Measurements from ENCODE around the gene FLYWCH1. TPM values are rescaled to one million over a fixed set of nuclear protein-coding genes. Genes with fewer than 3 reads are reported as not detected.

Gene FLYWCH1
- total RNA-seq, 1 experiment from 2014 or later: 9.1 TPM

- Histone ChIP-seq H3K27me3 (no peaks in the 10 kb centered on the region), H3K4me1 (no peaks in the 10 kb centered on the region), H3K9me3 (replicated peaks) (no peaks in the 10 kb centered on the region), H3K36me3 (no peaks in the 10 kb centered on the region), H3K27ac (peak overlapping the region; percentile 79), H3K4me3 (peak overlapping the region; percentile 82)
- peak; percentile 43 to 48 for DNase-seq
Measured at GRCh38 chr16:2883458-2883908, 28.2 kb upstream of the FLYWCH1 start.

DNA sequence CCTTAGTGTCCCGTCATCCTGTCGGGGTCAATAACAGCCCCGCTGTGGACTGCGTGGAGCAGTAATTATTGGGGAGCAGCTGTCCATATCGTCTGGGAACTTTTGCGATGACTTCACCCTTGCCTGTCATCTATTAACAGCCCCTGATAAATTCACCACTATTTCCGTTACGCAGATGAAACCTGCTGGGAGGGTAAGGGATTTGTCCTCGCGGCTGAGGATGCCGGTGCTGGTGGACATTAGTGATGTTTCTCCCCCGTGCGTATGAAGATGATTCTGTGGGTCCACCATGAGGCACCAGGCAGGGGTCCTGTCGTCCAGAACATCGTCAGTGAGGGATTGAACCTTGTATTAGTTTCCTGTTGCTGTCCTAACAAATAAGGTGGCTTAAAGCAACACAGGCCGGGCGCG lies 27.7 kb upstream of the FLYWCH1 start:
- H3K27ac ChIP-seq: peak overlapping the region; percentile 79
- no peaks in the 10 kb centered on the region for H3K36me3 ChIP-seq
- peak overlapping the region; percentile 82 for H3K4me3 ChIP-seq

DNA sequence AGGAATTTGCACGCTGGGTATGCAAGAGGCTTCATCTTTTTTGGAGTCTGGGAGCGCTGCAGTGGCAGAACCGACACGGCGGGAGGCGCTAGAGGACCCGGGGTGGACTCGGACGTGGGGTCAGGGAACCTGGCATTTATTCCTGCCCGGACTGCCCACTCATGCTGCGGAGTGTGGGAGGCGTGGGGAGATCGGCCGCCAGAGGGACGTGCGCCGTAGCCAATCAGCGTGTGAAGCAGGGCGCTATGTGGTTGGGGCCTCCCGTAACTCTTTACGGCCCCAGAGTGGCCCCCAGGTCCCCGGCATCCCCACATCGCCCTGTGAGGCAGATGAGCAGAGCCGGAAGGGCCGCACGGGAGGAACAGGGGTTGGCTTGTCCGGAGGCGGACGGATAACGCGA lies 17.5 kb upstream of the FLYWCH1 start:
- Histone ChIP-seq H3K4me3 (no peak overlapping the region), H3K27ac (no peak overlapping the region), H3K4me1 (peaks cover 14% of the 10 kb centered on the region; the same call in 1 of the 2 replicates), H3K36me3 (no peaks in the 10 kb centered on the region), H3K27me3 (no peaks in the 10 kb centered on the region), H3K9me3 (replicated peaks) (no peaks in the 10 kb centered on the region)
- no peak for DNase-seq

More for the DNA sequence above, 27.7 kb upstream of the FLYWCH1 start:
- Histone ChIP-seq H3K4me1 (no peaks in the 10 kb centered on the region), H3K27me3 (no peaks in the 10 kb centered on the region), H3K9me3 (replicated peaks) (no peaks in the 10 kb centered on the region)
- DNase-seq: peak; percentile 29 to 52

DNA sequence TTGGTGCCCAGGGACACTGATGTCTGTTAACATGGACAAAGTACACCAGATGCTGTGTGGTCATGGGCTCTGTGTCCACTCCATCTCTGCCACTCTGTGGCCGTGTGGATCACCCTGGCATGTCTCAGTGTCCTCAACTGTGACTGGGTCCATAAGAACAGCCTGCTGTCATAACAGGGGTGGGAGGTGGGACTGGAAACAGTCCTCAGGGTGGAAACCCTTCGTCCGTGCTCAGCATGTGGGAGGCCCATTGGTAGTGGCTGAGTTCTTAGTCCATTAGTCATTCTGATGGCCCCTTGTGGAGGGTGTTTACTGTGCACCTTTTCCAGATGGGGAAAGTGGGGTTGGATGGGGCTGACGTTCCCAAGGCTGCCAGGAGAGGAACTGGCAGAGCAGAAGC lies 15.9 kb upstream of the FLYWCH1 start:
- Histone ChIP-seq H3K4me3 (no peak overlapping the region), H3K27me3 (no peaks in the 10 kb centered on the region), H3K4me1 (peaks cover 11% of the 10 kb centered on the region; the same call in 1 of the 2 replicates), H3K36me3 (no peaks in the 10 kb centered on the region), H3K27ac (no peak overlapping the region), H3K9me3 (replicated peaks) (no peaks in the 10 kb centered on the region)
- DNase-seq: no peak

DNA sequence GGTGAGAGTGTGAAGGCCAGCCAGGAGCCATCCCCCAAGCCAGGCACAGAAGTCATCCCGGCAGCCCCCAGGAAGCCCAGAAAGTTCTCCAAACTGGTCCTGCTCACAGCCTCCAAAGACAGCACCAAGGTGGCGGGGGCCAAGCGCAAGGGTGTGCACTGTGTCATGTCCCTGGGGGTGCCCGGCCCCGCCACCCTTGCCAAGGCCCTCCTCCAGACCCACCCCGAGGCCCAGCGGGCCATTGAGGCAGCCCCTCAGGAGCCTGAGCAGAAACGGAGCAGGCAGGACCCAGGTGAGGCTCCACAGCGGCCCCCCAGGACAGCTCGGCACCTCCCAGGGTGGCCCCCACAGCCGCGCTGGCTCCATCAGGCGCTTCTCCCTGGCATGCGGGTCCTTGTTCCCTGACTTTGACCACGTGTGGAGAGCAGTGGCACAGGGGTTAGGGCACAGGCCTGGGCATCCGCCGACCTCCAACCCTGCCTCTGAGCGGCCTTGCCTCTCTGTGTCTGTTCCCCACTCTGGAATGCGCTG lies 15.2 kb upstream of the FLYWCH1 start:
- Histone ChIP-seq H3K27ac (no peak overlapping the region), H3K27me3 (no peaks in the 10 kb centered on the region), H3K4me1 (peaks cover 7% of the 10 kb centered on the region; the same call in 1 of the 2 replicates), H3K36me3 (no peaks in the 10 kb centered on the region), H3K9me3 (replicated peaks) (no peaks in the 10 kb centered on the region), H3K4me3 (no peak overlapping the region)
- DNase-seq: no peak

DNA sequence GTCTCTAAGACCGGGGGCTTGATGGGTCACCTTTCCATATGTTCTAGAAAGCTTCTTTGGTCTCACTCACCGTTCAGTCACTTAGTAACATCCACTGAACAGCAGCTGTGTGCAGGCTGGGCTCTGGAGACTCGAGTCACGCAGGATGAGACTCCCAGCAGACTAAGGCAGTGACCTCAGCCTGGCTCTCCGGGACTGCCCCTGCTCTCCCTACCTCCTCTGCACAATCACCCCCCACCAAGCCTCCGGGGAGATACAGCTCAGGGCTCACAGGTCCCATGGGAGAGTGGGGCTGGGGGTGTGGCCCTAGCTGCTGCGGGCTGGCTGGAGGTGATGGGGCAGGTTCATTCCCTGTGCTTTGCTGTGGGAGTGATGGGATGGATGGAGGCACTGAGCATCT lies 14.6 kb upstream of the FLYWCH1 start:
- no peak overlapping the region for H3K27ac ChIP-seq
- H3K36me3 ChIP-seq: no peaks in the 10 kb centered on the region
- DNase-seq: peak; percentile 26 to 30
- peaks cover 7% of the 10 kb centered on the region; the same call in 1 of the 2 replicates for H3K4me1 ChIP-seq
- H3K27me3 ChIP-seq: no peaks in the 10 kb centered on the region
- H3K9me3 ChIP-seq (replicated peaks): no peaks in the 10 kb centered on the region
- H3K4me3 ChIP-seq: no peak overlapping the region

DNA sequence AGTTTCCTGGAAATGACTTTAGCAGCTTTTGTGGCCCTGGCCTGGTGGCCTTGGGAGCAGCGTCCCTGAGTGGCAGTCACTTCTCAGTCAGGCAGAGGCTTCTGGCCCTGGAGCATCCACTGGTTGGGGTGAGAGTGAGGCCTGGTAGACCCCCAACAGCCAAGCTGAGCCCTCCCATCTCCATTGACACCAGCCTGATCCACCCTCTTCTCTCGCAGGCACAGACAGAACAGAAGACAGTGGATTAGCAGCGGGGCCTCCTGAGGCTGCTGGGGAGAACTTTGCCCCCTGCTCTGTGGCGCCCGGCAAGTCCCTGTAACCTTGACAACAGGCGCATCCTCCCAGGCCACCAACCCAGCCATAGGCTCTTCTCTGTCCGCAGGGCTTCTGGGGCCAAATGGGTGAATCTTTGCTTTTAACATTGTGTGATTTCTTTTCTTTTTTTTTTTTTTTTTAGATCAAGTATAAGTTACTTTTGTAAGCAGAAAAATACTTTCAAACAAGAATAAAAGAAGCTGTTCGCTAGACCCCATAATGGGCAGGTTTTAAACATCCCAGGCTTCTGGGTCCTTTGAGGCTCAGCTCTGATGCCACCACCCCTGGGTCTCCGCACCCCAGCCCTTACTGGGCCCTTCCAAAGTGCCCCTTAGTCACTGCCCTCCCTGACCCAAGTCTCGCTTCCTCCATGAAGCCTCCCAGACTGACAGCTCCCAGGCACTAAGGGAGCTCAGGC lies 12.7 kb upstream of the FLYWCH1 start:
- no peaks in the 10 kb centered on the region for H3K9me3 ChIP-seq (replicated peaks)
- no peak overlapping the region for H3K4me3 ChIP-seq
- no peaks in the 10 kb centered on the region for H3K27me3 ChIP-seq
- DNase-seq: no peak
- no peaks in the 10 kb centered on the region for H3K36me3 ChIP-seq
- no peak overlapping the region for H3K27ac ChIP-seq
- peaks cover 7% of the 10 kb centered on the region; the same call in 1 of the 2 replicates for H3K4me1 ChIP-seq

DNA sequence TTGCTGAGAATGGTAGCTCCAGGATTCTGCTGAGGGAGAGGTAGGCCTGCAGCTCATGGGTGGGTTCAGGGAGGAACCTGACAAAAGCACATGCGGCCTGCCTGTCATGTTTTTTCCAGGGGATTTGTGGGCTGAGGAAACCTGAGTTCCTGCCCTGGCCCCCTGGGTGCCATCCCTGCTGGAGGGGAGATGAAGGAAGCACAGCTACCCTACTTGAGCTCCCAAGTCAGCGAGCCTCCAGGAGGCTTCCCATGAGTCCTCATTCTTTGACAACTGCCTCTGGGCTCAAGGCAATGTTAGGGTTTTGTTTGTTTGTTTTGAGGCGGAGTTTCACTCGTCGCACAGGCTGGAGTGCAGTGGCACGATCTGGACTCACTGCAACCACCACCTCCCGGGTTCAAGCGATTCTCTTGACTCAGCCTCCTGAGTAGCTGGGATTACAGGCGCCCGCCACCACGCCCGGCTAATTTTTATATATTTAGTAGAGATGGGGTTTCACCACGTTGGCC lies 12.1 kb upstream of the FLYWCH1 start:
- no peak overlapping the region for H3K27ac ChIP-seq
- peaks cover 7% of the 10 kb centered on the region; the same call in 1 of the 2 replicates for H3K4me1 ChIP-seq
- no peak for DNase-seq
- no peaks in the 10 kb centered on the region for H3K9me3 ChIP-seq (replicated peaks)
- H3K4me3 ChIP-seq: no peak overlapping the region
- no peaks in the 10 kb centered on the region for H3K36me3 ChIP-seq
- no peaks in the 10 kb centered on the region for H3K27me3 ChIP-seq

- no peaks in the 10 kb centered on the region for H3K36me3 ChIP-seq
- peaks cover 7% of the 10 kb centered on the region; the same call in 1 of the 2 replicates for H3K4me1 ChIP-seq
- no peak overlapping the region for H3K4me3 ChIP-seq
- no peak overlapping the region for H3K27ac ChIP-seq
- no peaks in the 10 kb centered on the region for H3K9me3 ChIP-seq (replicated peaks)
- no peak for DNase-seq
- no peaks in the 10 kb centered on the region for H3K27me3 ChIP-seq
Measured at GRCh38 chr16:2900526-2901075, 11.1 kb upstream of the FLYWCH1 start.

DNA sequence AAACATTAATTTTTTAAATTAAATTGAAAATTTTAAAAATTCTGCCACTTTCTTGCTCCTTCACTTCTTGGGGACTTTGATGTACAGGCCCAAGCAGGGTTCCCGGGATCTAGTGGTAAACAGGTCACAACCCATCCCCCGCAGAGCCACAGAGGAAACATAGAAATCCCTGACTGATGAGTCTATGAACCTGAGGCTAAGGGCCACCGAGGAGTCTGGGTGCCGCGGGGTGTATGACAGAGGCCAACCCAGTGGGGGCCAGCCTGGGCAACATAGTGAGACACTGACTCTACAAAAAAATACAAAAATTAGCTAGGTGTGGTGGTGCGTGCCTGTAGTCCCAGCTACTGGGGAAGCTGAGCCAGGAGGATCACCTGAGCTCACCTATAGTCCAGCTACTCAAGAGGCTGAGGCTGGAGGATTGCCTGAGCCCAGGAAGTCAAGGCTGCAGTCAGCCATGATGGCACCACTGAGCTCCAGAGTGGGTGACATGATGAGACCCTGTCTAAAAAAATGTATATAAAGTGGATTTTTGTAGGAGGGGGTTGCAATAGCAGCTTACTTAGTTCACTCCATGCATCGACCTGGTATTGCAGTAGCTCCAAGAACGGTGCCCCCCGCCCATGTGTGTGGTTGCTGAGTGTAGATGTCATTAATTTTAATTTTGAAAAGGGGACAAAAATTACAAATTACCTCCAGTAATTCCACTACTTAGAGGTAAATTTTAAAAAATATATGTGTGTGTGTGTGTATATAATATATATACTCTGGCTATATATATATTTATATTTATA lies 9.2 kb upstream of the FLYWCH1 start:
- Histone ChIP-seq H3K4me3 (no peak overlapping the region), H3K36me3 (no peaks in the 10 kb centered on the region)

DNA sequence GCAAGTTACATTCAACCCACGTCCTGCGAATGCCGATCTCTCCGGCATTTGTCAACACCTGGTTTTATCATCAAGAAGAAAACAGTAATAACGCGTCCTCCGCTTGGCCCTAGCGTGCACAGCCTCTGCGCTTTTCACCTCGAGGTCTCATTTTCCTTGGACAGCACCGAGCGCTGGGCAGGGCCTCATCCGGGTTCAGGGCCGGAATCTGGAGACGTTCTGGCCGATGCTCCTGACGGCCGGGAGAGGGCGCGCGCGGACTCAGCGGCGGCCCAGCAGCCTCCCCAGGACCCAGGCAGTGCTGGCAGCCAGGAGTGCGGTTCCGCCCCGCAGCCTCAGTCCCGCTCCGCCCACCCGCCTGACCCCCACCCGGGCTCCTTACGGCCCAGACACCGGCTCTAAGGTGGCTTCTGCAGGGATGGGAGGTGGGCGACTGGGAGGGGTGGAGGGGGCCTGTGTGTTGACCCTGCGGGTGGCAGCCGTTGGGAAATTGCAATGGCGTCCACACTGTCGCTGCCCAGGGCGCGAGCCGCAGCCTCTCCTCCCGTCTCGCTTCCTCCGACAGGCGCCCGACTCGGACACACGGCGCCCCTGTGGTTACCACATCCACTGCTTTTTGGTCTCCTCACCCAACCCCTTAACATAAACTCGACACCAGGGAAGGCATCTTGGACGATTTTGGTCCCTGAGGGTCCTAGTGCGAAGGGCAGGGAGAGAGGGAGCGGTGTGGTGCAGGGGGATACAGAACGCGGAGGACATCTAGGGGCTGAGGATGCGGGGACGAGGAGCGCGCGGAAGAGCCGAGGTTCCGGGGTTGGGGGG lies 7.4 kb upstream of the FLYWCH1 start:
- DNase-seq: peak; percentile 77 to 86
- no peaks in the 10 kb centered on the region for H3K9me3 ChIP-seq (replicated peaks)

More for the DNA sequence above, 9.2 kb upstream of the FLYWCH1 start:
- Histone ChIP-seq H3K27ac (no peak overlapping the region), H3K27me3 (no peaks in the 10 kb centered on the region), H3K9me3 (replicated peaks) (no peaks in the 10 kb centered on the region), H3K4me1 (peaks cover 7% of the 10 kb centered on the region)
- no peak for DNase-seq

DNA sequence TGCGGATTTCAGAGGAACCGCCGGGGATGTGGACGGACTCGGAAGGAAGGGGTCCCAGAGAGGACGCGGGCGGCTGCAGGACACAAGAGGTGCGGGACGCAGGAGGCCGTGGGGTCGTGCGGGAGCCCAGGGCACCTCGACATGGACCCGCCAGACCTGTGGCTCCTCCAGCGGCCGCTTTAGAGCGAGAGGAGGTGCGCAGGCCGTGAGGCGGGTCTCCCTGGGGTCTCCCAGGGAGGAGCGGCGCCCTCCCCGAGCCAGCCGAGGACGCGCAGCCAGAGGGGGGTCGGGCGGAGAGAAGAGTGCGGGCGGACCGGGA lies 6.8 kb upstream of the FLYWCH1 start:
- Histone ChIP-seq H3K27me3 (no peaks in the 10 kb centered on the region), H3K27ac (peak overlapping the region; percentile 67), H3K36me3 (no peaks in the 10 kb centered on the region), H3K4me1 (peaks cover 4% of the 10 kb centered on the region; the same call in 1 of the 2 replicates), H3K4me3 (peak overlapping the region; percentile 77), H3K9me3 (replicated peaks) (no peaks in the 10 kb centered on the region)
- DNase-seq: no peak

More for the DNA sequence above, 7.4 kb upstream of the FLYWCH1 start:
- Histone ChIP-seq H3K27ac (peak overlapping the region; percentile 67), H3K27me3 (no peaks in the 10 kb centered on the region), H3K36me3 (no peaks in the 10 kb centered on the region), H3K4me1 (peaks cover 4% of the 10 kb centered on the region; the same call in 1 of the 2 replicates), H3K4me3 (peak overlapping the region; percentile 77)

- peak overlapping the region; percentile 77 for H3K4me3 ChIP-seq
- H3K4me1 ChIP-seq: peaks cover 4% of the 10 kb centered on the region; the same call in 1 of the 2 replicates
- peak; percentile 99 for DNase-seq
- no peaks in the 10 kb centered on the region for H3K27me3 ChIP-seq
- H3K27ac ChIP-seq: peak overlapping the region; percentile 67
- H3K9me3 ChIP-seq (replicated peaks): no peaks in the 10 kb centered on the region
- no peaks in the 10 kb centered on the region for H3K36me3 ChIP-seq
Measured at GRCh38 chr16:2905241-2905987, 6.3 kb upstream of the FLYWCH1 start.
